ENCODE measurements around the gene TEX2.

TEX2 gene

DNA sequence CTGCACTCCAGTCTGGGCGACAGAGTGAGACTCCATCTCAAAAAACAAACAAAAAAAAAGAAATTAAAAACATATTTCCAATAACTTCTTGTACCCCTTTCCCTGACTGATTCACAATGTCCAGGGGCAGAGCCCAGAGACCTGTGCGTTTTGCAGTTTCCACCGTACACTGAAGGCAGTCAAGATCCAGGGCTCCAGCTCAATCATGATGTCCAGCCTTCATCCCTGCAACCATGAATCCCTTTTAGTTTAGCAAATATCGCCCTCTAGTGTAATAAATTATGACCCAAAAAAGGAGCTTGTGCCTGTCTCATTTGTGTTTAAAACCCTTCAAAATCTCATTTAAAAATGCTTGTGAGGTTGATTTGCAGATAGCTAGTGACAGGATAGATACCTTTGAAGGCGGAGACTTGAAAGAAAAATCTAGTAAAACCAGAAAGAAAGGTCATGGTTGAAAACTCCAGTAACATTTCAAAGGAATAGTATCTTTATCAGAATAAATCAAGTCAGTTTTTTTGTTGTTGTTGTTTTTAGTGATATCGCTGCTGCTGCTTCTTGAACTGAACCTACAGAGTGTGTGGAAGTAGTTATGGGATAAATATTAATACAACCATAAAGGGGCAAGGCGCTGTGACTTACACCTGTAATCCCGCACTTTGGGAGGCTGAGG lies 129.4 kb downstream of the TEX2 start:
- DNase-seq (ENCODE audit: low read depth): peak; percentile 81
- no peak overlapping the region for H3K4me3 ChIP-seq (ENCODE audit: low read depth, low read length)
- TF ChIP-seq, protein P1, sequence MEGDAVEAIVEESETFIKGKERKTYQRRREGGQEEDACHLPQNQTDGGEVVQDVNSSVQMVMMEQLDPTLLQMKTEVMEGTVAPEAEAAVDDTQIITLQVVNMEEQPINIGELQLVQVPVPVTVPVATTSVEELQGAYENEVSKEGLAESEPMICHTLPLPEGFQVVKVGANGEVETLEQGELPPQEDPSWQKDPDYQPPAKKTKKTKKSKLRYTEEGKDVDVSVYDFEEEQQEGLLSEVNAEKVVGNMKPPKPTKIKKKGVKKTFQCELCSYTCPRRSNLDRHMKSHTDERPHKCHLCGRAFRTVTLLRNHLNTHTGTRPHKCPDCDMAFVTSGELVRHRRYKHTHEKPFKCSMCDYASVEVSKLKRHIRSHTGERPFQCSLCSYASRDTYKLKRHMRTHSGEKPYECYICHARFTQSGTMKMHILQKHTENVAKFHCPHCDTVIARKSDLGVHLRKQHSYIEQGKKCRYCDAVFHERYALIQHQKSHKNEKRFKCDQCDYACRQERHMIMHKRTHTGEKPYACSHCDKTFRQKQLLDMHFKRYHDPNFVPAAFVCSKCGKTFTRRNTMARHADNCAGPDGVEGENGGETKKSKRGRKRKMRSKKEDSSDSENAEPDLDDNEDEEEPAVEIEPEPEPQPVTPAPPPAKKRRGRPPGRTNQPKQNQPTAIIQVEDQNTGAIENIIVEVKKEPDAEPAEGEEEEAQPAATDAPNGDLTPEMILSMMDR (IDR thresholded peaks at IDR 0.05; ENCODE audit: insufficient read depth, low read depth, low read length, missing control alignments): peak; percentile 59

GRCh38 chr17:64131606-64132270 lies 131.3 kb downstream of the TEX2 start:
- peak overlapping the region; percentile 74 for H3K4me3 ChIP-seq (ENCODE audit: low read depth, low read length)
- TF ChIP-seq, protein P1 (IDR thresholded peaks at IDR 0.05; ENCODE audit: insufficient read depth, low read depth, low read length, missing control alignments): no peak
- peak; percentile 57 for DNase-seq (ENCODE audit: low read depth)

DNA sequence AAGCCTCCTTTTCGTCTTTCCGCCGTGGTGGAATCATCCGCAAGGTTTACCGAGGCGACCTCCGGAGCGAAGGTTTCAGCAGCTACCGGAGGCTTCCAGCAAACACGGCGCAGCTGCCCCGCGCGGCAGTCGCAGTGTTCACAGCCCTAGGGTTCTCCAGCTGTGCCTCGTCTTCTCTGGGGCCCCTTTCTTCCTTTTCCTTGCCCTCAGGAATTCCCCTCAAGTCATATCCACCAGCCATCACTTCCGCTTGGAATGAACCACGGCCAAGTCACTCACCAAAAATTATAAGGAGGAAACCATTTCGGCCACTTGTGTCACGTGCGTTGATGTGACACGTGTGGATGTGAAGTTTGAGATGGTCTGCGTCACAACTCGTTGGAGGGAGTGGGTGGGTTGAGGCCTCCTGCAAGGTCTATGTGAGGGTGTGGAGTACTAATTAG lies 132.5 kb downstream of the TEX2 start:
- DNase-seq (ENCODE audit: low read depth): peak; percentile 80
- peak overlapping the region; percentile 74 for H3K4me3 ChIP-seq (ENCODE audit: low read depth, low read length)
- TF ChIP-seq, protein P1 (IDR thresholded peaks at IDR 0.05; ENCODE audit: insufficient read depth, low read depth, low read length, missing control alignments): no peak

GRCh38 chr17:64129765-64130558 lies 133.1 kb downstream of the TEX2 start, which contains the start of gene ERN1:
ERN1 (minus strand) TSS chr17:64130144; CDS start chr17:64130029, 115 bp downstream.
- TF ChIP-seq, protein P1 (IDR thresholded peaks at IDR 0.05; ENCODE audit: insufficient read depth, low read depth, low read length, missing control alignments): no peak
- peak; percentile 98 for DNase-seq (ENCODE audit: low read depth)
- peak within 1 kb of the TSS; percentile 84 for H3K4me3 ChIP-seq (ENCODE audit: low read depth, low read length)

DNA sequence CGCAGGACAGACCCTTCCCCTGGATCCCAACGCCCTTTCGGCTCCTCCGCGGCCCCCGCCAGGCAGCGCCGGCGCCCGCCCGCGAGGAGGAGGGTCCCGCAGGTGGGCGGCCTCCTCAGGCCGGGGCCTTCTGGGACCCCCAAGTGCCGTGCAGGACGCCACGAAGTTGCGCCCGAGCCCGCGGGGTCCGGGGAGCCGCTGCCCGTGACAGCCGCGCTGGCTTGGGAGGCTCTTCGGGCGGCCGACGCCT lies 133.6 kb downstream of the TEX2 start:
- H3K4me3 ChIP-seq (ENCODE audit: low read depth, low read length): peak overlapping the region; percentile 84
- DNase-seq (ENCODE audit: low read depth): no peak
- TF ChIP-seq, protein P1 (IDR thresholded peaks at IDR 0.05; ENCODE audit: insufficient read depth, low read depth, low read length, missing control alignments): no peak

GRCh38 chr17:64128787-64129514 lies 134.1 kb downstream of the TEX2 start:
- DNase-seq (ENCODE audit: low read depth): peak; percentile 29
- H3K4me3 ChIP-seq (ENCODE audit: low read depth, low read length): peak overlapping the region; percentile 84
- TF ChIP-seq, protein P1 (IDR thresholded peaks at IDR 0.05; ENCODE audit: insufficient read depth, low read depth, low read length, missing control alignments): no peak

Data from GM12865 (cell line).